ENCODE data around the gene PIP5K1B.

PIP5K1B gene

DNA sequence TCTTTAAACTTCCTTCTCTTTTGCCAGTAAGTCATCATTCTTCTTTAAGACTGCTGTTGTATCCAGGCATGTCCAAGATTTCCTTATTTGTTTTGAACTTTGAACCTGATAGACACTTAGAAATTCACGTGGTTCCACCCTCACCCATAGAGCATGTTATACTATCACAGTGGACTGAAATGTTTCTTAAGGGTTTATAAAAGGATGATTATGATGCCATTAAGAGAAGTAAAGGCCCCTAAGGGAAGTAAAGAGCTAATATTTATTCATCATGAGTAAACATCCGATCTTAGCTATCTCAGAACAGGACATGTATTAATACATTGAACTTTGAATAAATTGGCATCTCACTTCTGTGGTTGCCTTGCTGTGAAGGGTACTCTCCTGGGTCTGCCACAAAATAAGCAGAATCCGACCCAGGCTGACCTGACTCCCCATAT is 259.1 kb downstream of the PIP5K1B start:
- H3K4me1 ChIP-seq (ENCODE audit: control insufficient read depth, low read length), result peaks cover 5% of the 10 kb centered on the region
- H3K36me3 ChIP-seq (ENCODE audit: control insufficient read depth, low read length), result no peaks in the 10 kb centered on the region
- no peak overlapping the region for H3K4me3 ChIP-seq (ENCODE audit: low read length)
- no peaks in the 10 kb centered on the region for H3F3A ChIP-seq (ENCODE audit: control insufficient read depth, insufficient read depth)
- no peak overlapping the region for H3K4me2 ChIP-seq (ENCODE audit: low read length)
- no peak overlapping the region for H3K27ac ChIP-seq (ENCODE audit: low read depth, low read length)
- no peaks in the 10 kb centered on the region for H4K20me1 ChIP-seq (ENCODE audit: control insufficient read depth, insufficient read depth, low read depth, low read length)
- TF ChIP-seq EZH2phosphoT487 (IDR thresholded peaks at IDR 0.05; ENCODE audit: borderline replicate concordance, low read length) (no peak), CTCF (IDR thresholded peaks at IDR 0.05; ENCODE audit: low read depth, low read length, poor library complexity, severe bottlenecking) (no peak)
- H3K9me3 ChIP-seq (ENCODE audit: control insufficient read depth, insufficient read depth, low read length), result no peaks in the 10 kb centered on the region
- H3K79me2 ChIP-seq (ENCODE audit: control insufficient read depth, low read length), result no peaks in the 10 kb centered on the region
- no peaks in the 10 kb centered on the region for H3K27me3 ChIP-seq (ENCODE audit: control insufficient read depth, low read length)
- H3K9me2 ChIP-seq (replicated peaks; ENCODE audit: control insufficient read depth, low read length), result no peaks in the 10 kb centered on the region

GRCh38 chr9:68964765-68965164 is 259.7 kb downstream of the PIP5K1B start:
- Histone ChIP-seq H3K27ac (ENCODE audit: low read depth, low read length) (no peak overlapping the region), H3K9me2 (replicated peaks; ENCODE audit: control insufficient read depth, low read length) (no peaks in the 10 kb centered on the region), H4K20me1 (ENCODE audit: control insufficient read depth, insufficient read depth, low read depth, low read length) (no peaks in the 10 kb centered on the region), H3K79me2 (ENCODE audit: control insufficient read depth, low read length) (no peaks in the 10 kb centered on the region), H3K4me3 (ENCODE audit: low read length) (no peak overlapping the region), H3K27me3 (ENCODE audit: control insufficient read depth, low read length) (no peaks in the 10 kb centered on the region), H3F3A (ENCODE audit: control insufficient read depth, insufficient read depth) (no peaks in the 10 kb centered on the region), H3K4me2 (ENCODE audit: low read length) (no peak overlapping the region), H3K36me3 (ENCODE audit: control insufficient read depth, low read length) (no peaks in the 10 kb centered on the region), H3K9me3 (ENCODE audit: control insufficient read depth, insufficient read depth, low read length) (no peaks in the 10 kb centered on the region), H3K4me1 (ENCODE audit: control insufficient read depth, low read length) (peaks cover 5% of the 10 kb centered on the region)
- TF ChIP-seq EZH2phosphoT487 (IDR thresholded peaks at IDR 0.05; ENCODE audit: borderline replicate concordance, low read length) (no peak), CTCF (IDR thresholded peaks at IDR 0.05; ENCODE audit: low read depth, low read length, poor library complexity, severe bottlenecking) (no peak)

GRCh38 chr9:68966496-68966944 is 261.5 kb downstream of the PIP5K1B start:
- no peaks in the 10 kb centered on the region for H4K20me1 ChIP-seq (ENCODE audit: control insufficient read depth, insufficient read depth, low read depth, low read length)
- TF ChIP-seq EZH2phosphoT487 (IDR thresholded peaks at IDR 0.05; ENCODE audit: borderline replicate concordance, low read length) (no peak), CTCF (IDR thresholded peaks at IDR 0.05; ENCODE audit: low read depth, low read length, poor library complexity, severe bottlenecking) (no peak)
- H3K9me2 ChIP-seq (replicated peaks; ENCODE audit: control insufficient read depth, low read length), result no peaks in the 10 kb centered on the region
- peaks cover 5% of the 10 kb centered on the region for H3K4me1 ChIP-seq (ENCODE audit: control insufficient read depth, low read length)
- H3K36me3 ChIP-seq (ENCODE audit: control insufficient read depth, low read length), result no peaks in the 10 kb centered on the region
- no peaks in the 10 kb centered on the region for H3K27me3 ChIP-seq (ENCODE audit: control insufficient read depth, low read length)
- H3K79me2 ChIP-seq (ENCODE audit: control insufficient read depth, low read length), result no peaks in the 10 kb centered on the region
- H3K9me3 ChIP-seq (ENCODE audit: control insufficient read depth, insufficient read depth, low read length), result no peaks in the 10 kb centered on the region
- H3K4me2 ChIP-seq (ENCODE audit: low read length), result no peak overlapping the region
- no peak overlapping the region for H3K4me3 ChIP-seq (ENCODE audit: low read length)
- no peak overlapping the region for H3K27ac ChIP-seq (ENCODE audit: low read depth, low read length)
- no peaks in the 10 kb centered on the region for H3F3A ChIP-seq (ENCODE audit: control insufficient read depth, insufficient read depth)
